Gastrocnemius medialis (tissue), 4 donors: Measurements from ENCODE around the gene EPHA8.

Source experiments
- CTCF ChIP-seq, 5 experiments: fragments of 450-650 bp in 3 of 5; fragments of 200-600 bp in 2 of 5; sonication (generic) in 2 of 5; IDR thresholded peaks in 4 of 5; conservative IDR thresholded peaks in 1 of 5; 1 replicate in 4 of 5; 2 replicates in 1 of 5; pipeline ENCODE4 v1.5.1; 2016 to 2019; ENCODE audit warnings: antibody characterized with exemption in 5 of 5, mild to moderate bottlenecking in 3 of 5, moderate library complexity in 3 of 5
- POLR2A ChIP-seq, 2 donors: fragments of 450-650 bp; IDR thresholded peaks; one replicate each; pipeline ENCODE4 v1.6.1; 2017; ENCODE audit warnings: antibody characterized with exemption in 2 of 2, mild to moderate bottlenecking in 2 of 2, moderate library complexity in 2 of 2

GRCh38 chr1:22588899-22589422 is 25.7 kb downstream of the EPHA8 start:
- TF ChIP-seq CTCF (IDR thresholded peaks at IDR 0.05 in 4 of 5, conservative IDR thresholded peaks at IDR 0.05 in 1 of 5) (no peak), POLR2A (IDR thresholded peaks at IDR 0.05) (no peak)
